ENCODE results near the gene STAG2. TPM values are rescaled to one million over a fixed set of nuclear protein-coding genes. Genes with fewer than 3 reads are reported as not detected.

STAG2 gene
- 100 to 1,000 TPM; 117 to 124 TPM for total RNA-seq
- 10 to 100 TPM; 47.8 to 57.4 TPM for polyA plus RNA-seq

DNA sequence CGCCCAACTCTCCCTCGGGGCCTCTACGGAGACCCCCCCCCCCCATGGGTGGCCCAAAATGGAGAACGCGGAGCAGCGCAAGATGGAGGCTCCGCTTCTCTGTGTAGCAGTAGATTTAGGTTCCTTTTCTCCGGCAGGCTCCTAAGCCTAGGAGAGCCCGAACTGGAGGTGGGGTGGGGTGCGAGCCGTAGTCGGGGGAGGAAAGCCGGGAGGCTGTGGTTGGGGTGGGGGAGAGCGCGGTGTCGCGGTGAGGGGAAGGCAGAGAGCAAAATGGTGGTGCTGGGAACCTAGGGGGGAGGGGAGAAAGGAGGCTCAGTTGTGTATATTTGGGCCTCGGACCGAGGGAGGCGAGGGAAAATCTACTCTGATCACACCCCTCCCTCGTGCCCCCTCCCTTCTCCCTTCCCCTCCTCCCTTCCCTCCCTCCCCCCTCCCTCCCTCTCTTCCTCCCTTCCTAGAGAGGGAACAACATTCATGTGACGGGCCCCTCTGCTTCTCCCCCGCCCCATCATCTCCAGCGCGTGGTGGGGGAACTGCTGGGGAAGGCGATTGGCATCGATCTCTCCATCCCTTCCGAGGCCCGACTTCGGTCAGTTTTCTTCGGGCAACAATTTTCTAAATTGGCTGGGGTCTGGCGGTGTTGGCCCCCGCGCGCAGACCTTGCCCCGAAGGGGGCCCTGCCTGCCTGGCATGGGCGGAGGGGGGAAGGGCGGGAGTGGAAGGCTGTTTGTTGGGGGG is at the start of gene STAG2:
Gene STAG2 (plus strand): TSS at position 439 of the 738 bp plus-strand sequence. CDS start 60,922 bp downstream, outside the sequence.
- peaks cover 0 to 26% of the 10 kb centered on the region in 2 donors for H3K36me3 Mint-ChIP-seq
- DNase-seq = peak; percentile 49 to 59 (median 55)
- H3K4me3 Mint-ChIP-seq = peak within 1 kb of the TSS; percentile 89 to 99 (median 97)
- peaks cover 0 to 1% of the 10 kb centered on the region in 2 donors for H3K27me3 Mint-ChIP-seq
- peaks cover 16 to 52% (median 24%) of the 10 kb centered on the region in 4 donors for H3K4me1 Mint-ChIP-seq
- Histone ChIP-seq H3K4me3 (ENCODE audit: low read length in 2 of 2) (peak within 1 kb of the TSS; percentile 81 to 82), H3K9me3 (ENCODE audit: control insufficient read depth in 1 of 2, low read length in 2 of 2) (no peaks in the 10 kb centered on the region), H3K27me3 (ENCODE audit: insufficient read depth, low read length) (no peaks in the 10 kb centered on the region), H3K27ac (ENCODE audit: low read depth, low read length) (peak within 1 kb of the TSS; percentile 98), H3K36me3 (ENCODE audit: insufficient read depth, low read length) (no peaks in the 10 kb centered on the region), H3K4me1 (ENCODE audit: insufficient read depth, low read length) (peaks cover 29% of the 10 kb centered on the region)
- peak within 1 kb of the TSS; percentile 97 to 100 (median 98) for H3K27ac Mint-ChIP-seq
- CTCF ChIA-PET (ENCODE audit: partially characterized antibody) = interaction anchor here (2.0 kb wide), 1 partner anchor 56 kb away, joined by 13 read pairs; no protein-coding TSS in a partner anchor
- POLR2A ChIA-PET (ENCODE audit: partially characterized antibody) = interaction anchor here (1.0 to 2.0 kb wide), 5 partner anchors 16 to 257 kb away, joined by 4 to 9 read pairs (median 7); partner anchors contain the start of gene XIAP
- intact Hi-C loops (cut with micrococcal nuclease) = loop anchor here (1.0 to 10.0 kb wide), 7 partner anchors 101 to 1171 kb away; partner anchors contain the start of genes SH2D1A and XIAP
- H3K9me3 Mint-ChIP-seq = peaks cover 0 to 6% (median under 1%) of the 10 kb centered on the region in 8 donors

DNA sequence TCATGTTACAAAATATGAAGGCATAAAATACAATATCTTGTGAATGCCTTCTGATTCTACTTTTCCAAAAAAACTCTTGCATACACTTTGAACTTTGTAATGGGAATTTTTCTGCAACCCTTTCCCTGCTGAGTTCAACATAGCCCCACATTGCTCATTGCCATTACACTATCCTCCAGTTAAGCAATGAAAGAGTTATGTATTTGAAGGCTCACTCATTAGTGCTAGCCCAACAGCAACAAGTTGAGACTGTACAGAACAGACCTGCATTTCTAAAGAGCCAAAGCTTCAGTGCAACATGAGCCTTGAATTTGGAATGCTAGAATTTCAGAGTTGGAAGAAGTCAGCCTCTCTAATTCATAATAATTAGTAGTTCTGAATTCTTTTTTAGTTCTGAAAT is 44.4 kb upstream of the STAG2 start:
- no peaks in the 10 kb centered on the region for H3K9me3 ChIP-seq (ENCODE audit: control insufficient read depth in 1 of 2, low read length in 2 of 2)
- CTCF ChIA-PET (ENCODE audit: partially characterized antibody) = no interaction called here
- H3K27ac Mint-ChIP-seq = no peak overlapping the region

DNA sequence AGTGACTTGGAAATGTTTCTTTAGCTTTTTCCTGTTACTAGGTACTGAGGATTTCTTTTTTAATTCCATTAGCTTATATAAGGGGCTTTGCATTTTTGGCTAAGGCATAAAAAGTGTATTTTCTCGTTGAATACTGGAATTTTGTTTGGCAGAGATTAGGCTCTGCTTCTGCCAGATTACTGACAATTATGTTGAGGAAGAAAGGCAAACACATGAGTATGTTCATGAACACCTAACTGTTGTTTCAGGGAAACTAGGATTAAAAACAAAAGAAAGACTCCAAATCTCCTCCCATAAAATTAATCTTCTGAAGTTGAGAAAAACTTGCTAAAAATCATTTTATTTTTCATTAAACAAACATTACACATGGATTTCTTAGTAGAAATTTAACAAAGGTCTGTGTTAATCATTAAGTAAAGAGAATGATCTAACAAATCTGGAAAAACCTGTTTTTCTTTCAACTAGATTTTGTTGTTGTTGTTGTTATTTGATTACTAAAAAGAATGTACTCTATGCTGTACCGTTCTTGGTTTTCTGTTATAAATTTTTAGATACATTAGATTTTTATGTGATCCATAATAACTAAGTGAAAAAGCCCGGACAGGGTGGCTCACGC is 43.3 kb upstream of the STAG2 start:
- H3K27ac Mint-ChIP-seq = no peak overlapping the region
- intact Hi-C loops (cut with micrococcal nuclease) = no loop called here

More for the DNA sequence above, 44.4 kb upstream of the STAG2 start:
- H3K4me1 ChIP-seq (ENCODE audit: insufficient read depth, low read length) = no peaks in the 10 kb centered on the region
- intact Hi-C loops (cut with micrococcal nuclease) = no loop called here
- no peaks in the 10 kb centered on the region for H3K27me3 ChIP-seq (ENCODE audit: insufficient read depth, low read length)
- H3K27ac ChIP-seq (ENCODE audit: low read depth, low read length) = no peak overlapping the region
- H3K36me3 Mint-ChIP-seq = no peaks in the 10 kb centered on the region
- no peaks in the 10 kb centered on the region for H3K9me3 Mint-ChIP-seq
- H3K4me1 Mint-ChIP-seq = no peaks in the 10 kb centered on the region
- H3K27me3 Mint-ChIP-seq = no peaks in the 10 kb centered on the region
- POLR2A ChIA-PET (ENCODE audit: partially characterized antibody) = interaction anchor here (0.6 kb wide), 1 partner anchor 319 kb away, joined by 3 read pairs; no protein-coding TSS in a partner anchor
- no peaks in the 10 kb centered on the region for H3K36me3 ChIP-seq (ENCODE audit: insufficient read depth, low read length)
- no peak for DNase-seq
- no peak overlapping the region for H3K4me3 ChIP-seq (ENCODE audit: low read length in 2 of 2)
- H3K4me3 Mint-ChIP-seq = no peak overlapping the region

DNA sequence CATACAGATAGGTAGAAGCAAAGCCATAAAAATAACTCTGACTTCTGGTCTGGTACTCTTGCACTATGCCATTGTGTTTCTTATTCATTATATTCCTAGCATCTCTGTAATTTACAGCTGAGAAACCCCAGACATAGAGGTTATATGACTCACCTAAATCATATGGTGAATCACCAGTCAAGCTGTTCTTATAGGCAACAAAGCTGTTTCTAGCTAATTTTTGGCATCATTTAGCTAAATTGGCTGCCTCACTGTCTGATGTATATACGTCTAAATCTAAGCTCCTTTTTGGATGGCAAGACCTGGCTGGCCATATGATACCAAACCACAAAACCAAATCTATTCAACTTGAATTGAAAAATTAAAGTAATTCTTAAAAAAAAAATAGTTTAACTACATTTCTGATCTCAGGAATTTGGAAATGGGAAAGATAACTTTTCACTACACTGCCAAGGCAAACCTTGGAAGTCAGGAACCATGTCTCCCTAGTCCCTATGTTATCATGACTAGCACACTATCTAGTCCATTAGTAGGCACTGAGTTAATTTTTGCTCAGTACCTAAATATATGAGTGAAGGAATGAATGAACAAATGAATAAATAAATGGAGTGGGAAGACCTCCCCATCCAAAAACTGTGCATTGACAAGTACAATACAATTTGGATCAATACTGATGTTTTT is 41.3 kb upstream of the STAG2 start:
- Mint-ChIP-seq H3K4me3 (no peak overlapping the region), H3K27me3 (no peaks in the 10 kb centered on the region), H3K27ac (no peak overlapping the region), H3K4me1 (no peaks in the 10 kb centered on the region), H3K9me3 (no peaks in the 10 kb centered on the region), H3K36me3 (no peaks in the 10 kb centered on the region)
- Histone ChIP-seq H3K4me1 (ENCODE audit: insufficient read depth, low read length) (no peaks in the 10 kb centered on the region), H3K27ac (ENCODE audit: low read depth, low read length) (no peak overlapping the region), H3K4me3 (ENCODE audit: low read length in 2 of 2) (no peak overlapping the region), H3K36me3 (ENCODE audit: insufficient read depth, low read length) (no peaks in the 10 kb centered on the region), H3K27me3 (ENCODE audit: insufficient read depth, low read length) (no peaks in the 10 kb centered on the region), H3K9me3 (ENCODE audit: control insufficient read depth in 1 of 2, low read length in 2 of 2) (no peaks in the 10 kb centered on the region)
- CTCF ChIA-PET (ENCODE audit: partially characterized antibody) = no interaction called here
- DNase-seq = no peak
- intact Hi-C loops (cut with micrococcal nuclease) = no loop called here
- POLR2A ChIA-PET (ENCODE audit: partially characterized antibody) = no interaction called here

More for the DNA sequence above, 43.3 kb upstream of the STAG2 start:
- Histone ChIP-seq H3K27me3 (ENCODE audit: insufficient read depth, low read length) (no peaks in the 10 kb centered on the region), H3K36me3 (ENCODE audit: insufficient read depth, low read length) (no peaks in the 10 kb centered on the region), H3K9me3 (ENCODE audit: control insufficient read depth in 1 of 2, low read length in 2 of 2) (no peaks in the 10 kb centered on the region), H3K4me3 (ENCODE audit: low read length in 2 of 2) (no peak overlapping the region), H3K4me1 (ENCODE audit: insufficient read depth, low read length) (no peaks in the 10 kb centered on the region), H3K27ac (ENCODE audit: low read depth, low read length) (no peak overlapping the region)
- H3K9me3 Mint-ChIP-seq = no peaks in the 10 kb centered on the region
- no peak for DNase-seq
- no peaks in the 10 kb centered on the region for H3K27me3 Mint-ChIP-seq
- ChIA-PET CTCF (ENCODE audit: partially characterized antibody) (no interaction called here), POLR2A (ENCODE audit: partially characterized antibody) (interaction anchor here (0.7 kb wide), 1 partner anchor 453 kb away, joined by 3 read pairs; no protein-coding TSS in a partner anchor)
- H3K36me3 Mint-ChIP-seq = no peaks in the 10 kb centered on the region
- H3K4me3 Mint-ChIP-seq = no peak overlapping the region
- H3K4me1 Mint-ChIP-seq = no peaks in the 10 kb centered on the region

DNA sequence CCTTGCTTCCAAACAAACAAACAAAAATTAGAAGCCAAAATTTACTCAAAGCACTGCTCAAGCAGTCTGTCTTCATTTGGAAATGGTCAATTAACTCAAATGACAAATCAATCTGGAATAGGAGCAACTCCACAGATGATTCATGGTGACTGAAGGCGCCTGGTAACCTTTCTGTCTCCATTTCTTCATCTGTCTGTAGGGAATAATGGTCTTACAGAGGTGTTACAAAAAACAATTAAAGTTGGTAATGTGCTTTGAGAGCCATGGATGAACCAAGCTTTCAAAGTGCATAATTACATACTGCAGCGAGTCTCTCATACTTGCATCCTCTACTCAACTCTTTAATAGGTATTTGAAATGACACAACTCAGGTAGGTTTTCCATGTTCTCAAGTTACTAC is 38.3 kb upstream of the STAG2 start:
- Histone ChIP-seq H3K27ac (ENCODE audit: low read depth, low read length) (no peak overlapping the region), H3K27me3 (ENCODE audit: insufficient read depth, low read length) (no peaks in the 10 kb centered on the region), H3K36me3 (ENCODE audit: insufficient read depth, low read length) (no peaks in the 10 kb centered on the region), H3K9me3 (ENCODE audit: control insufficient read depth in 1 of 2, low read length in 2 of 2) (no peaks in the 10 kb centered on the region), H3K4me3 (ENCODE audit: low read length in 2 of 2) (no peak overlapping the region), H3K4me1 (ENCODE audit: insufficient read depth, low read length) (no peaks in the 10 kb centered on the region)
- H3K36me3 Mint-ChIP-seq = no peaks in the 10 kb centered on the region
- intact Hi-C loops (cut with micrococcal nuclease) = no loop called here
- H3K9me3 Mint-ChIP-seq = no peaks in the 10 kb centered on the region
- H3K27me3 Mint-ChIP-seq = no peaks in the 10 kb centered on the region
- no peaks in the 10 kb centered on the region for H3K4me1 Mint-ChIP-seq
- H3K27ac Mint-ChIP-seq = no peak overlapping the region
- H3K4me3 Mint-ChIP-seq = no peak overlapping the region
- POLR2A ChIA-PET (ENCODE audit: partially characterized antibody) = no interaction called here
- no peak for DNase-seq
- CTCF ChIA-PET (ENCODE audit: partially characterized antibody) = no interaction called here

DNA sequence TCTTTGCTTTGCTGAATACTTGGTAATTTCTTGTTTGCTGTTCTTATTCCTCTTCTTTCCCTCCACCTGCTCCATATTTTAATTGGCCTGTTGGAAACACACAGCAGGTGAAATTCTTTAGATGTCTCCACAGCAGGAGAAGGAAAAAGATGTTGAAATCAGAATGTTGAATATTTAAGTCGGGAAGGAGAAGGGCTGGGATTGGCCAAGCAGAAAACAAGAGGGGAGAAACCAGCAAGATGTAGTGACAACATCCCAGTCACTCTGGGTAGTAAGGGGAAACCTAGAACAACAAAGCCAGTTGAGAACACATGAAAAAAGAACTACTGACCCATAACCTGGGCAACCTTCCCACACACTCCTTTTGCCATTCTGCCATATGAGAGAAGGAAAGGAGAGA is 37.3 kb upstream of the STAG2 start:
- no peaks in the 10 kb centered on the region for H3K27me3 Mint-ChIP-seq
- H3K9me3 Mint-ChIP-seq = no peaks in the 10 kb centered on the region
- no peaks in the 10 kb centered on the region for H3K36me3 ChIP-seq (ENCODE audit: insufficient read depth, low read length)
- H3K36me3 Mint-ChIP-seq = no peaks in the 10 kb centered on the region
- H3K4me3 Mint-ChIP-seq = no peak overlapping the region
- H3K4me3 ChIP-seq (ENCODE audit: low read length in 2 of 2) = no peak overlapping the region
- no peaks in the 10 kb centered on the region for H3K27me3 ChIP-seq (ENCODE audit: insufficient read depth, low read length)
- H3K4me1 Mint-ChIP-seq = no peaks in the 10 kb centered on the region
- ChIA-PET CTCF (ENCODE audit: partially characterized antibody) (no interaction called here), POLR2A (ENCODE audit: partially characterized antibody) (no interaction called here)
- H3K27ac ChIP-seq (ENCODE audit: low read depth, low read length) = no peak overlapping the region
- H3K27ac Mint-ChIP-seq = peak overlapping the region in 1 of 7 donors; percentile 55
- no peak for DNase-seq
- H3K4me1 ChIP-seq (ENCODE audit: insufficient read depth, low read length) = no peaks in the 10 kb centered on the region
- H3K9me3 ChIP-seq (ENCODE audit: control insufficient read depth in 1 of 2, low read length in 2 of 2) = no peaks in the 10 kb centered on the region
- intact Hi-C loops (cut with micrococcal nuclease) = no loop called here

DNA sequence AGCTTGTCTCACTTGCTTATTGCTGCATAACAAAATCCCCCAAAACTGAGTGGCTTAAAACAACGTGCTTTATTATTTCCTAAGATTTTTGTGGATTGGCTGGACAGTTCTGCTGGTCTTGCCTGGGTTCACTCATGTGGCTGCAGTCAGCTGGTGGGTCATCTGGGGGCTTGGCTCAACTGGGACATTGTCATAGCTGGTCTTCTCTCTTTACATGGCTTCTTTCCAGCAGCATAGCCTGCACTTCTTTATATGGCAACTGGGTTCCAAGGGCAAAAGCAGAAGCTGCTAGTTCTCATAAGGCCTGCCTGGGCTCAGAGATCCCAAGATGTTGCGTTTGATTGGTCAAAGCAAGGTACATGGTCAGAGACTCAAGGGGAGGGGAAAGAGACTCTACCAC is 33.7 kb upstream of the STAG2 start:
- no peaks in the 10 kb centered on the region for H3K36me3 ChIP-seq (ENCODE audit: insufficient read depth, low read length)
- H3K4me3 ChIP-seq (ENCODE audit: low read length in 2 of 2) = no peak overlapping the region
- H3K4me1 ChIP-seq (ENCODE audit: insufficient read depth, low read length) = no peaks in the 10 kb centered on the region
- Mint-ChIP-seq H3K27me3 (no peaks in the 10 kb centered on the region), H3K9me3 (peaks cover 0 to 6% (median 0%) of the 10 kb centered on the region in 8 donors), H3K4me1 (no peaks in the 10 kb centered on the region), H3K27ac (no peak overlapping the region), H3K4me3 (no peak overlapping the region), H3K36me3 (no peaks in the 10 kb centered on the region)
- CTCF ChIA-PET (ENCODE audit: partially characterized antibody) = interaction anchor here (1.1 kb wide), 1 partner anchor 94 kb away, joined by 3 read pairs; no protein-coding TSS in a partner anchor
- intact Hi-C loops (cut with micrococcal nuclease) = no loop called here
- POLR2A ChIA-PET (ENCODE audit: partially characterized antibody) = no interaction called here
- H3K9me3 ChIP-seq (ENCODE audit: control insufficient read depth in 1 of 2, low read length in 2 of 2) = no peaks in the 10 kb centered on the region
- no peak for DNase-seq
- no peak overlapping the region for H3K27ac ChIP-seq (ENCODE audit: low read depth, low read length)
- H3K27me3 ChIP-seq (ENCODE audit: insufficient read depth, low read length) = no peaks in the 10 kb centered on the region

All from CD4-positive, alpha-beta memory T cell (primary cell).